GM12801 (cell line): Measurements from ENCODE around the gene ZNF354C.

ENCODE experiments used
- TF ChIP-seq, protein P1 (sequence below): IDR thresholded peaks from one replicate; pipeline ENCODE4 v1.5.1; 2011; ENCODE audit warnings: control low read depth; ENCODE audit not compliant: insufficient read length; ENCODE audit errors: extremely low read depth

ZNF354C gene

DNA sequence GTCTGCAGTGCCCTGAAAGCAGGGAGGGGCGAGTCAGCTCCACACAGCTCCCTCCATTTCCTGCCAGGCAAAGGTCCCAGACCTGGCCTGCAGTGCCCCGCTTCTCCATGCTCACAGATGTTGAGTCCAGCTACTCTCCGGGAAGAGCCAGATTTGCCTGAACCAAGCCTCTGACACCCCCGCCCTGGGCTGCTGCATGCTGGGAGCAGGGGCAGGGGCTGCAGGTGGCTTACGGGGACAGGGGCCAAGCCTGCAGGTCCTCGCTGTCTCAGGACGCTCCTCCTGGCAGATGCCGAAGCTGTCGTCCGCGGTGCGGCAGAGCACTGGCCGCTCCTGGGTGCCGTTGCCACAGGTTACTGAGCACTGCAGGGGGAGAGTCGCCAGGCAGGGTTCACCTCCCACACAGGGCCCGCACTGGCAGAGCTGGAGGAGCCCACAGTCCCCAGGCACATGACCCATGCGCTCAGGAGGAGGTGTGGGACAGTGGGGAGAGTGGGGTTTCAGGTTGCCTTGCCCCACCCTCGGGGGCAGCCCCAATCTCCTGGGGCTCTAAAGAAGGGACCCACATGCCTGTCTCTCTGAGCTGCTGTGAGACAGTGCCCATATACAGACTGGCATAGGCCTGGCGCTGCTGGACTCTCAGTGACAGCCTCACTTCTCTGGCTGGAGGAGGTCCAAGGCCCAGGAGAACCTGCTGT is 62.4 kb downstream of the ZNF354C start:
- TF ChIP-seq, protein P1, sequence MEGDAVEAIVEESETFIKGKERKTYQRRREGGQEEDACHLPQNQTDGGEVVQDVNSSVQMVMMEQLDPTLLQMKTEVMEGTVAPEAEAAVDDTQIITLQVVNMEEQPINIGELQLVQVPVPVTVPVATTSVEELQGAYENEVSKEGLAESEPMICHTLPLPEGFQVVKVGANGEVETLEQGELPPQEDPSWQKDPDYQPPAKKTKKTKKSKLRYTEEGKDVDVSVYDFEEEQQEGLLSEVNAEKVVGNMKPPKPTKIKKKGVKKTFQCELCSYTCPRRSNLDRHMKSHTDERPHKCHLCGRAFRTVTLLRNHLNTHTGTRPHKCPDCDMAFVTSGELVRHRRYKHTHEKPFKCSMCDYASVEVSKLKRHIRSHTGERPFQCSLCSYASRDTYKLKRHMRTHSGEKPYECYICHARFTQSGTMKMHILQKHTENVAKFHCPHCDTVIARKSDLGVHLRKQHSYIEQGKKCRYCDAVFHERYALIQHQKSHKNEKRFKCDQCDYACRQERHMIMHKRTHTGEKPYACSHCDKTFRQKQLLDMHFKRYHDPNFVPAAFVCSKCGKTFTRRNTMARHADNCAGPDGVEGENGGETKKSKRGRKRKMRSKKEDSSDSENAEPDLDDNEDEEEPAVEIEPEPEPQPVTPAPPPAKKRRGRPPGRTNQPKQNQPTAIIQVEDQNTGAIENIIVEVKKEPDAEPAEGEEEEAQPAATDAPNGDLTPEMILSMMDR, result no peak

DNA sequence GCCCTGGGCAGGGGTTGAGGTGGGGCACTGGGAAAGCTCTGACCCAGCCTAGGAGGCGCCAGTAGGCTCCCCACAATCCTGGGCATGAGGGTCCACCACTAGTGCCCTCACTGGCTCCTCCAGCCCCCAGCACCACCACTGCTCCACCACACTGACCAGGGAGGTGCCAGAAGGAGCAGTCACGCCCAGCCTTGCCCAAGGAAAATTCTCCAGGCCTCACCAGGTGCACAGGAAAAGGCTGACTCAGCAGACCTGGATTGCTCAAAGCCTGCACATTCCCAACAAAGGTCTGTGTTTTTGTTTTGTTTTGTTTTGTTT is 62.9 kb downstream of the ZNF354C start:
- TF ChIP-seq, protein P1, result no peak

DNA sequence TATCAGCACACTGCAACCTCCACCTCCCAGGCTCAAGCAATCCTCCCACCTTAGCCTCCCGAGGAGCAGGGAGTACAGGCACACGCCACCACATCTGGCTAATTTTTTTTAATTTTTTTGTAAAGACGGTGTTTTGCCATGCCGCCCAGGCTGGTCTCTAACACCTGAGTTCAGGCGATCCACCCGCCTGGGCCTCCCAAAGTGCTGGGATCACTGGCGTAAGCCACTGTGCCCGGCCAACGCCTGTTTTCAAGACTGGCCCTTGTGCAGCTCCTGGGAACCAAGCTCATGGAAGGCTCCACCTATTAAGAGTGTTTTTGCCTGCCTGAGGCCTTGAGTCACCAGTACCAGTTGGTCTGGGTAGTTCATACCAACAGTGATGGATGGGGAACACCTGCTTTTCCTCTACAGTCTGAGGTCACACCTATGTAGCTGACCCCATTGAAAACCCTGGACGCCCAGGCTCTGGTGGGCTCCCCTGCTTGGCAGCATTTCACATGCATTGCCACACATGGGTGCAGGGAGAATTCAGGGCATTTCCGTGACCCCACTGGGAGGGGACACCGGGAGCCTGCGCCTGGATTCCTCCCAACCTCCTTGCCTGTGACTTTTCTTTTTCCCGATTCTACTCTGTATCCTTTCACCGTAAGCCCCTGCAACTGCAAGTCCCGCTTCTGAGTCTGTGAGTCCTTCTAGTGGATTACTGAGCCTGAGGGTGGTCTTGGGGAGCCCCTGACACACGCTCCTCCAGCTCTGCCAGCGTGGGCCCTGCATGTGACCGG is 63.5 kb downstream of the ZNF354C start:
- TF ChIP-seq, protein P1, result no peak

DNA sequence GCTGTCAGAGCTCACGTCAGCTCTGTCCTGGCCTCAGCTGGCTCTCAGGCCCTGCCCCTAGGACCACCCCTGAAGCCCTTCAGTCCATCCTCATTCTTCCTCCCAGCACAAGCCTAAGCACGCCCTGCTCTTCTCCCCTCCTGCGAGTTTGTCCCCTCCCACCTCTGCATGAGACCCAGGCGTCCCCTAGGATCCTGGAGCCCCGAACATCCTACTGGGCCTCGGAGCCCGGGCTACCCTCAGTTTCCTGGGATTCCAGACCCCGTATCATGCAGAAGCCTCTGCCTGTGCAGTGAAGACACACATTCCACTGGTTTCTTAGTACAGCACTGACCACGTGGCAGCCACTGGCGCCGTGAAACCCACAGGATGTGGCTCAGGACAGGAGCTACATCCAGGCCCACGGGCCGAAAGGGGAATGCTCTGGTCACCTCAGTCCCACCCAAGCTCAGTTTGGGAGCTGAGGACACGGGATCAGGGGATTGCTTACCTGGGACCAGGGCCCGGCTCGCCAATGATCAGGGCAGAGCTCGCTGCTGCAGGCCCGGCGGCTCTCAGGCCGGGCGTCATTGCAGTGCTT is 64.2 kb downstream of the ZNF354C start:
- TF ChIP-seq, protein P1, result no peak

DNA sequence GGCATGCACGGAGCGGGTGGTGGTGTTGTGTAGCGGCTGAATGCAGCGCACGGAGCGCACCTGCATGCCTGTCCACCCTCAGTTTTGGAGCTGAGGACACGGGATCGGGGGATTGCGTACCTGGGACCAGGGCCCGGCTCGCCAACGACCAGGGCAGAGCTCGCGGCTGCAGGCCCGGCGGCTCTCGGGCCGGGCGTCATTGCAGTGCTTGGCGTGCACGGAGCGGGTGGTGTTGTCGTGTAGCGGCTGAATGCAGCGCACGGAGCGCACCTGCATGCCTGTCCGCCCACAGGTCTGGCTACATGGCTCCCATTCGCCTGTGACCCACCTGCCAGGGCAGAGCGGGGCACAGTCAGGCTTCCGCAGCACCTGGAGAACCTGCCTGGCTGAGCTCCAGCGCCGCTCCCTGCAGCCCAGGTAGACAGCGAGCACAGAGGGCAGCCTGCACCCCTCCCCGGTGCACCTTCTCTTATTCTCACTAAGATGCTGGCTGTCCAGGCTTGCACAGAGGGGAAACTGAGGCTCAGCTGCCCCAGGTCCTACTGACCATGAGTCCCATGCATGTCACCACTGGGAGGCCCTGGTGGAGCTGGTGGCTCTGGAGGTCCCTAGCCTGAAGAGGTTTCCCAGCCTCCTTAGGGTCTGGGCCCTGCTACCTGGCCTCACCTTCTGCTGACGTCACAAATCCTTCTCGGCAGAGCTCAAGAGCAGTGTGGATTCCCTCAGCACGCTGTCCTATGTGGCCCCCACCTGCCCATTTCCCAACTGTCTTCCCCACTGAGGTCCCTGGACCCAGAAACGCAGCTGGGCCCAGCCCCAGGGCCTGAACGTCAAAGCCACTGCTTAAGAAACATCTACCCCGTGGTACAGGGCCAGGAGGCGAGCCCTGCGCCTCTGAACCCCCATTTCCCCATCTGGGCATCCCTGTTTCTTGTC is 64.9 kb downstream of the ZNF354C start:
- TF ChIP-seq, protein P1, result no peak

DNA sequence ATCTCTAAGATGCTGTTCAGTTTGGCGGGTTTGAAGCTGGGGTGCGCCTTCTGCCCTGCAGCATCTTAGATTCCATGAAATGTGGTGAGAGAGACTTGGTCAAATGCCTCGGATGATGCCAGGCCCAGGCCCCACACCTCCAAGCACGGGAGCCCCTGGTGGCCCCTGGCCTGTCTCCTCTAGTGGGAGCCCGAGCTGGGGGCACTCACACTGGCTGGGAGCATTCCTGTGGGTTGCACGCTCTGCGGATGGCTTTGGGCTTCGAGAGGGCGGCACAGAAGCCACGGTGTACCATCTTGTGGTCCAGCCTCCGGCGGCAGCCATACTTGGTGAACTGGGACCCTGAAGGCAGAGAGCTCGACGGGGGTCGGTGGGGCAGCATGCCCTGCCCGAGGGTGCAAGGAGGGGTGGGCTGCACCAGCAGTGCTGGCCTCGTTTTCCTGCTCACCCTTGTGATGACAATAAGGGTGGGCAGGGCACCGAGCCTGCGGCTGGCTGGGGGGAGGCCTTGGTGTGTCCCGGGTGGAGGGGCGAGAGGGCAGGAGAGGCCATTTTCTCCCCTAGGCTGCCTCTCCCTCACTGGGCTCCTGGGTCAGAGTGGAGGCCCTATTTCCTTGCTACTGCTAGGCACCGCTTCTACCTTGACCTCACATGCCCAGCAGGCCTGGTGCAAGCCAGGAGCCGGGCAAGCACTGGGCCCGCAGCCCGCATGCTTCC is 65.8 kb downstream of the ZNF354C start:
- TF ChIP-seq, protein P1, result no peak
